ENCODE results near the gene KRTAP23-1.

DNA sequence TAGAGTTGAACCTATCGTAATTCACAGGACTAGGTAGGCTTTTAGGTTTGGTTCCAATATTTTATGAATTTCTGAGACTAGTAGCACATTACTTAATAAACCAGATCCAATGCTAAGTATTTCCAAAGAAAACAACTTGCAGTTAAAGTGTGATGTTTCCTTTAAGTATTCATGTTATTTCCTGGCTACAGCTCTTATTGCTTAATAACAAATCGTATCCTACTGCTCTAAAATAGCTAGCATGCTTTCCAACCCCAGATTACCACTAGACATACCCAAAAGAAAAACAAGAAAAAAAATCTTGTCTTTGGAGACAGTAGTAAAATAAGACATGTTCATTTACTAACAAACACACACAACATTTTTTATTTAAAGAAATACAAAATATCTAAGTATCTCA, 11.8 kb downstream of the KRTAP23-1 start:
- TF ChIP-seq POLR2AphosphoS5 (IDR thresholded peaks at IDR 0.05; ENCODE audit: low read depth) (no peak), GABPA (IDR thresholded peaks at IDR 0.05; ENCODE audit: low read depth) (no peak), SPI1 (IDR thresholded peaks at IDR 0.05; ENCODE audit: borderline replicate concordance, low read depth) (no peak)
- TF ChIP-seq, protein P1, sequence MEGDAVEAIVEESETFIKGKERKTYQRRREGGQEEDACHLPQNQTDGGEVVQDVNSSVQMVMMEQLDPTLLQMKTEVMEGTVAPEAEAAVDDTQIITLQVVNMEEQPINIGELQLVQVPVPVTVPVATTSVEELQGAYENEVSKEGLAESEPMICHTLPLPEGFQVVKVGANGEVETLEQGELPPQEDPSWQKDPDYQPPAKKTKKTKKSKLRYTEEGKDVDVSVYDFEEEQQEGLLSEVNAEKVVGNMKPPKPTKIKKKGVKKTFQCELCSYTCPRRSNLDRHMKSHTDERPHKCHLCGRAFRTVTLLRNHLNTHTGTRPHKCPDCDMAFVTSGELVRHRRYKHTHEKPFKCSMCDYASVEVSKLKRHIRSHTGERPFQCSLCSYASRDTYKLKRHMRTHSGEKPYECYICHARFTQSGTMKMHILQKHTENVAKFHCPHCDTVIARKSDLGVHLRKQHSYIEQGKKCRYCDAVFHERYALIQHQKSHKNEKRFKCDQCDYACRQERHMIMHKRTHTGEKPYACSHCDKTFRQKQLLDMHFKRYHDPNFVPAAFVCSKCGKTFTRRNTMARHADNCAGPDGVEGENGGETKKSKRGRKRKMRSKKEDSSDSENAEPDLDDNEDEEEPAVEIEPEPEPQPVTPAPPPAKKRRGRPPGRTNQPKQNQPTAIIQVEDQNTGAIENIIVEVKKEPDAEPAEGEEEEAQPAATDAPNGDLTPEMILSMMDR (IDR thresholded peaks at IDR 0.05; ENCODE audit: insufficient read depth, low read length) = no peak
- TF ChIP-seq, protein P2, sequence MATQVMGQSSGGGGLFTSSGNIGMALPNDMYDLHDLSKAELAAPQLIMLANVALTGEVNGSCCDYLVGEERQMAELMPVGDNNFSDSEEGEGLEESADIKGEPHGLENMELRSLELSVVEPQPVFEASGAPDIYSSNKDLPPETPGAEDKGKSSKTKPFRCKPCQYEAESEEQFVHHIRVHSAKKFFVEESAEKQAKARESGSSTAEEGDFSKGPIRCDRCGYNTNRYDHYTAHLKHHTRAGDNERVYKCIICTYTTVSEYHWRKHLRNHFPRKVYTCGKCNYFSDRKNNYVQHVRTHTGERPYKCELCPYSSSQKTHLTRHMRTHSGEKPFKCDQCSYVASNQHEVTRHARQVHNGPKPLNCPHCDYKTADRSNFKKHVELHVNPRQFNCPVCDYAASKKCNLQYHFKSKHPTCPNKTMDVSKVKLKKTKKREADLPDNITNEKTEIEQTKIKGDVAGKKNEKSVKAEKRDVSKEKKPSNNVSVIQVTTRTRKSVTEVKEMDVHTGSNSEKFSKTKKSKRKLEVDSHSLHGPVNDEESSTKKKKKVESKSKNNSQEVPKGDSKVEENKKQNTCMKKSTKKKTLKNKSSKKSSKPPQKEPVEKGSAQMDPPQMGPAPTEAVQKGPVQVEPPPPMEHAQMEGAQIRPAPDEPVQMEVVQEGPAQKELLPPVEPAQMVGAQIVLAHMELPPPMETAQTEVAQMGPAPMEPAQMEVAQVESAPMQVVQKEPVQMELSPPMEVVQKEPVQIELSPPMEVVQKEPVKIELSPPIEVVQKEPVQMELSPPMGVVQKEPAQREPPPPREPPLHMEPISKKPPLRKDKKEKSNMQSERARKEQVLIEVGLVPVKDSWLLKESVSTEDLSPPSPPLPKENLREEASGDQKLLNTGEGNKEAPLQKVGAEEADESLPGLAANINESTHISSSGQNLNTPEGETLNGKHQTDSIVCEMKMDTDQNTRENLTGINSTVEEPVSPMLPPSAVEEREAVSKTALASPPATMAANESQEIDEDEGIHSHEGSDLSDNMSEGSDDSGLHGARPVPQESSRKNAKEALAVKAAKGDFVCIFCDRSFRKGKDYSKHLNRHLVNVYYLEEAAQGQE (IDR thresholded peaks at IDR 0.05; ENCODE audit: insufficient replicate concordance, low read depth) = no peak

Measured in HL-60 (cell line).